Activated CD4-positive, CD25-positive, alpha-beta regulatory T cell (primary cell): ENCODE results near the gene AEBP1.

ENCODE experiments used
- DNase-seq, 4 experiments: peaks; one replicate each; lab custom pipeline; 2025; lab: John Stamatoyannopoulos, UW

The AEBP1 gene

GRCh38 chr7:44155191-44156185 lies 51.3 kb downstream of the AEBP1 start:
- DNase-seq = no peak

DNA sequence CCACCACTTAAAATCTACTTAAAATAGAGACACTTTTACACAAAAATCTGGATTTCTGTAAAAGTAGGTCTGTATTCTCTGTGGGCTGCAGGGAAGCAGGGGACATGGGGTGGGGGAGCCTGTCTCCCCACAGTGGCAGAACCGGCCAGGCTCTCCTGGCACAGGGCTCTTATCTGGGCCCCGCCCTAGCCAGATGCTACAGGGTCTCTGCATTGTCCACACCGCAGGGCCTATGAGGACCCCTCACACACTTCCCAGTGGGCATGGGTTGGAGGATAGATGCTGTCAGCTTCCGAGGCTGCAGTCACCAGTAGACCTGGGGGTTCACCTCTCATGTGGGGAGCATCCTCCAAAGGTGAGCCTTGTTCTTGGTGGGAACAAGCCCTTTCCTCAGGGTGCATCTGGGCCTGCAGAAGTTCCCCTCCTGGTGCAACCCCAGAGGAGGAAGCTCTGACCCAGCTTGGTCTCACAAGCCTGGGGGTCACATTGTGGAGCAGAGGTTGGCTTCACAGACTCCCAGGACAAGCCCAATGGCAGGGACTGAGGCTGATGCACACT lies 52.4 kb downstream of the AEBP1 start:
- DNase-seq = no peak

GRCh38 chr7:44157116-44158080 lies 53.3 kb downstream of the AEBP1 start:
- no peak for DNase-seq

- no peak for DNase-seq
These were observed 54.1 kb downstream of the AEBP1 start for GRCh38 chr7:44158096-44158872.

GRCh38 chr7:44158873-44159631 lies 54.9 kb downstream of the AEBP1 start:
- no peak for DNase-seq

DNA sequence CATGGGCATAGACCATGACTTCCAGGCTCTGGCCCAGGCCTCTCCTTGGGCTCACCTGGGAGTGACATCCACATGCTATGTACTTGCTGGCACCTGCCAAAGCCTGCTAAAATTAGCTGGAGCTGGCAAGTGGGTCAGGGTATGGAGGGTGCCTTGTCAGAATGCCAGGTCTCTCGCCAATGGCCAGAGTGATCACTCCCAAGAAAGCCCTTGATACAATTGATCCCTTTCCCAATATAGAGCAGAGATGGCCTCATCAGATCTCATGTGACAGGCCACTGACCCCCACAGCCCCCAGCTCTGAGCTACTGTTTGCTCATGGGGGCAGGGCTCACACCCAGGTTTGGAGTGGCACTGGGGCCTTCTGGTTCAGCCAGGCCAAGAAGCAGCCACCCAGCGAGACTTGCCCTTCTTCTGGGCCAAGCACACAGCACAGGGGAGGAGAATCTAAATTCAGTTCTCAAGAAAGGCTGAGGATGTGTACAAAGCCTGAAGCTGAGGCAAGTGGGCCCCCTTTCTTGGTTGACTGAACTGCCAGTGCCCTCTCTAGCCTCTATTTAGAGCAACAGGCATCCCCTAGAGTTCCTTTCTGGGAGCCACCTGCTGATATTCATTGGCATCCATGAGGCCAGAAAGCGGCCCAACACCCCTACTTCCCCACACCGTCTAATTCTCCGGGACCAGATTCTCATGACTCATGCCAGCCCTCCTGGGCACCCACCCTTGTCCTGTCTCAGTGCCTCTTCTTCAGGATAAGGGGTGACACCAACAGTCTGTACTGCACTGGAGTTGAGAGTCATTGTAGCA lies 55.9 kb downstream of the AEBP1 start:
- DNase-seq = no peak

DNA sequence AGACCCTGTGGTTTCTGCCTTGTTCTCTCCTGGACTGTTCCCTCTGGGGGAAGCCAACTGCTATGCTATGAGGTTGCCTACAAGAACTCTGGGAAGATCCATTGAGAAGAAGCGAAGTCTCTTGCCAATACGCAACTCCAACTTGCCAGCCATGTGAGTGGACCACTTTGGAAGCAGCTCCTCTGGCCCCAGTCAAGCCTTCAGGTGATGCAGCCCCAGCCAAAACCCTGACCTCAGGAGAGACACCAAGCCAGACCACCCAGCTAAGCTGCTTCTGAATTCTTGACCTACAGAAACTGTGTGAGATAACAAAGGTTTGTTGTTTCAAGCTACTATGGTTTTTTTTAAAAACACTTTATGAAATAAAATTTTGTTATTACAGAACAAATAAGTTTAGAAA lies 57.2 kb downstream of the AEBP1 start:
- DNase-seq = no peak

DNA sequence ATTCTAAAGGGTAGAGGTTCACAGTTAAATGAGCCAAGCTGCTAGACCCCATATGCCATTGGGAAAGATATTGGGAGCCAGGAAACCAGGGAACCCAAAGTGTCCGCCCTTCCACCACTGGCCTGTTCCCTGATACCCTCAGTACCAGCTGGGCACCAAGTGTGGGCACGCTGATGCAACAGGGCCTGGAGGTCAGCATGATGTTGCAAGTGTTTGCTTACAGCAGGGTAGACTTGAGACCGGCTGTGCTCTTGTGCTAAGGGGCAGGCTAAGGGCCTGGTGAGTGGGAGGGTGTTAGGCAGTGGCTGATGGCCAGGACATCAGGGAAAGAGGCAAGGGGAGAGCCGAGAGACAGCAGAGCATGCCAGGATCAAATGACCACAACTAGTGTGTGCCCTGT lies 58.0 kb downstream of the AEBP1 start:
- DNase-seq = no peak

DNA sequence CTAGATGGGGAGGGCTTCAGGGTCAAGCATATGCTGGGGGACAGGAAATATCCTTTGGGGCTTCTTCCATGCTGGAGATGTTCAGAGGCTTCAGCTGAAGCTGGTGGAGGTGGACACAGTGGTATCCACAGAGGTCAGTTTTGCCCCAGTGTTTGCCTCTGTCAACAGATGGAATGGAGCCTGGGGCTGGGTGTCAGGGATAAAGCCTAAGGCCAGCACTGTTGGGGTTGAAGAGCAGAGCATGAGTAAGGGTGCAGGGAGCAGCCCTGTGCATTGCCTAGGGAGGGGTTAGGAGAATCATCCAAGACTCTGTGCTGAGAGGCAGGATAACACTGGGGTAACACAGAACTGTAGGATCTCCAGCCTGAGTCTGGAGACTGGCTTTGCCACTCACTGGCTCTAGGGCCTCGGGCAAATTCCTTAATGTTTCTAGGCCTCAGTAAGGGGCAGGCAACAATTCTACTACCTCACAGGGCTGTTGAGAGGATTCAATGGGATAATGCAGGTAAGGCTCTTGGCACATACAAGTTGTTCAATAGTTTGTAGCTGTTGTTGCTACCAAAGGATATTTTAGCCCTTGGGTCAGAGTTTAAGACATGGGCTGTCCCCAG lies 58.7 kb downstream of the AEBP1 start:
- no peak for DNase-seq

GRCh38 chr7:44163591-44163990 lies 59.4 kb downstream of the AEBP1 start:
- DNase-seq = no peak
